HG03469 (cell line): ENCODE measurements around the gene DYTN.
"Not testable (repeated sequence)": the region's sequence is repeated elsewhere in the genome, so short reads cannot be mapped to it uniquely, and the experiment has no call there.

Experiments used
- ATAC-seq: cut with Tn5 transposase; IDR thresholded peaks from one replicate; pipeline ENCODE4 v1.9.1; 2021; ENCODE audit warnings: mild to moderate bottlenecking, moderate library complexity, moderate number of reproducible peaks; ENCODE audit not compliant: unreplicated experiment

The DYTN gene, protein sequence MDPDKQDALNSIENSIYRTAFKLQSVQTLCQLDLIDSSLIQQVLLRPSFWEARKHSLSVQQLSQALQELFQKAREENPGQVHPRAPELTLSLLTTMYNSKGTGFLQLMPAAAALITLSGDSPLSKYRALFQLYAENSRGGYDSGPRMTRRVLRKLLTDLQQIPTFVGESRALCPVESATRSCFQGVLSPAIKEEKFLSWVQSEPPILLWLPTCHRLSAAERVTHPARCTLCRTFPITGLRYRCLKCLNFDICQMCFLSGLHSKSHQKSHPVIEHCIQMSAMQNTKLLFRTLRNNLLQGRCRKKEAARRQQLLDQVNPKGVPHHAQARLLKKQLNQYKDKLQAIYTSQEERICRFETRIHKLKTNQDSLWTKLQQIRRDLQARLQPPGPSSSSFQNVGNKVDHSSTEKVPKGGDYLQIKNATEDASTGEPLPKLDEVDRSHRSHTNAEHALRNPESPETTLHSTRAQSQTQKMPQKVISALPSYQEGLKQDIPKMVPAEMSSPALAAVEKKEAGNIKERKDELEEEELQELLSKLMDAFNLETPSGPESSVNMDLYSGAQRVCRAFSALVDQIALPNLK

DNA sequence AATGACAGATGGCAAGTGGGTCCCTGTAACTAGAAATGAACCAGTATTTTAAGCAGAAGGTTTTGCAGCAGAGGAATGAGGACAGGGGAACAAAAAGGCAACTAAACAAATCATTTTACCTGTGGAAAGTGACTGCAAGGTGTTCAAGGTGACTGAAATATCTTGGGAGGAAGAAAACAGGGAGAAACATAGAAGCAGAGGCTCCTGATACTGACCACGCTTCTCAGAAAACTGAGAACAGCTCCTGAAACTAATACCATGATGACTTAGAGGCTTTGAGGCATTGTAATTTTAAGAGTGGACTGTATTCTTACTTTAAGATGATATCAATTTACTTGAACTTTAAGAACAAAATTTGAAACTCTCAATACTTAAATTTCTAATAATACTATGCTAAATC lies at the start of gene DYTN:
TSS of gene DYTN (minus strand) at position 101 of the 400 bp plus-strand sequence. CDS start 117 bp downstream, outside the sequence.
- no peak for ATAC-seq

DNA sequence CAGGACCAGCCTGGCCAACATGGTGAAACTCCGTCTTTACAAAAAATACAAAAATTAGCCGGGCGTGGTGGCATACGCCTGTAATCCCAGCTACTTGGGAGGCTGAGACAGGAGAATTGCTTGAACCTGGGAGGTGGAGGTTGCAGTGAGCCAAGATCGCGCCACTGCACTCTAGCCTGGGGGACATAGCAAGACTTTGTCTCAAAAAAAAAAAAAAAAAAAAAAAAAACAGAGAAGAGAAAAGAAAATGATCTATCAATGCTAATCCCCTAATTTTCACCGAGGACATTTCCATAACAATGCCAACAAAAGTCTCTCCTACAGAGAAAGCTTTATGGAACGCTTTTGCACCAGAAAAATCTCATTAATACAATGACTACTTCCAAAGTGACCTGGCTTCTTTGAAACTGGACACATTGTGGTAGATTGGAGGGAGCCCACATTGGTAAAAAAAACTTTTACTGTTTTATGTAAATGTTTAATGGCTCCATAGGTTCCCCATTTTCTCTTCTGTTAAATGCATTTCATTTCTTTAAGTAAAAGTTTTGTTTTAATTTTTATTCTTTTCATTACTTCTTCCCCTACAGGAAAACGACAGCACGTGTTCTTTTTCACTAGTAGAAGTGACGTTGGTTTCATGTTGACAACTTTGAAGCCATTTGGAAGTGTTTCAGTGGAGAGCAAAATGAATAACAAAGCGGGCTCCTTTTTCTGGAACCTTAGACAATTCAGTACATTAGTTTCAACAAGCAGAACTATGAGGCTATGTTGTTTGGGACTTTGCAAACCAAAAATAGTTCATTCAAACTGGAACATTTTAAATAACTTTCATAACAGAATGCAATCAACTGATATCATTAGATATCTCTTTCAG lies 48.1 kb upstream of the DYTN start:
- ATAC-seq: no peak

DNA sequence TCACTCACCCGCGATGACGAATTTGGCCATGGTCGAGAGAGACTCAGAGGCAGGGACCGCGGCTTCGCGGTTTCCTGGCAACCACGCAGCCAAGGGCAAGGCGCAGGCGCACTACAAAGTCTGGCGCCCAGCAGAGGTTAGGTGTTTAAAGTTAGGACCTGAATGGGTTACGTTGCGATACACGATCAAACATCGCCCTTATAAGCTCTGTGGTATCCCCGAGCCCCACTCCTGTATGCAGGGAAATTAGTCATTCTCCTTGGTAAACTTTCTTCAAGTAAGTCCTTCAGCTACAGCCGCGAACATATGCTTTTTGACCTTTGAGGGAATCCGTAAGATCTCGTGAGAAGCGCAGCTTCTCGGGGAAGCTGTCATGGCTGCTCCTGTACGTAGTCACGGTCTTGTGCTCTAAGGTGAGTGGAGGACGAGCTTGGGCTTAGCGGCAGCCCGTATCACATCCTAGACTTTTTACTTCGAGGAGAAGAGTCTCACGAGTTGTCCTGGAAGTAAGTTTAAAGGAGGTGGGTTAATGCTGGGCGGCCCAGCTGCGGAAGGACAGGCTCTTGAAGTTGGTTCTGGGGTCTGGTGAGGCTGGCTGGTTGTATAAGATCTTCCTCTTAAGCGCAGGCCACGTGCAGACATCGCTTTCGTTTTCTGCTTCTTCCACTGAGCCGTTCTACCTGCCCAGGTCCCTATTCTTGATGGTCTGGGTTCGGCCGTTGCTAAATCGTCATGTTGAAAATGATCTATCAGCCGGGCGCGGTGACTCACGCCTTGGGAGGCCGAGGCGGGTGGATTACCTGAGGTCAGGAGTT lies 47.3 kb upstream of the DYTN start, which contains the start of the genes FASTKD2 and MDH1B:
TSS of gene FASTKD2 (plus strand) at position 365 of the 815 bp plus-strand sequence. CDS start 1,088 bp downstream, outside the sequence.
TSS of gene MDH1B (minus strand) at position 87 of the 815 bp plus-strand sequence. CDS start at position 30, 57 bp downstream.
- peak; percentile 87 for ATAC-seq

DNA sequence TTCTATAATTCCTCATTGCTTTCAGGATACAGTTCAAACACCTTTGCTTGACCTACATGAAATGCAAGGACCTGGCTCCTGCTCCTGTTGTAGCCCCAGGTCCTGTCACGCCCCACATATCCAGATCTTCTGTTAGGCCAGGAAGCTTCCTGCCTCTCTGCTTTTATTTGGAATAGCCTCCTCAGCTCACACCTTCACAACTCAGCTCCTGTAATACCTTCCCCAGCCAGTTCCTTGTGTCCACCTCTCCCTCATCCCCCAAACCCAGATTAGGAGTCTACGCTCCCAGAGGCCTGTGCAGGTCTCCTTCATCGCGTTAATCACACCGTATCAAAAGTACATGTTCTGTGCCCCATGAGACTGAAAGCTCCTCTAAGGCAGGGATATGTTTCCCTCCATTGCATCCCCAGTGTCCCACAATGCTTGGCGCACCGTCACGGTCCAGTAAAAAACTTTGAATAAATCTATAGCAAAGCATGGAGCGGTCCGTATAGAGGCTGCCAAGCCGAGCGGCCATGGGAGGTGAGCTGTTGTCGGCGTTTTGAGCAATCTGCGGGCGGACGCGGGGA lies 46.6 kb upstream of the DYTN start:
- no peak for ATAC-seq

DNA sequence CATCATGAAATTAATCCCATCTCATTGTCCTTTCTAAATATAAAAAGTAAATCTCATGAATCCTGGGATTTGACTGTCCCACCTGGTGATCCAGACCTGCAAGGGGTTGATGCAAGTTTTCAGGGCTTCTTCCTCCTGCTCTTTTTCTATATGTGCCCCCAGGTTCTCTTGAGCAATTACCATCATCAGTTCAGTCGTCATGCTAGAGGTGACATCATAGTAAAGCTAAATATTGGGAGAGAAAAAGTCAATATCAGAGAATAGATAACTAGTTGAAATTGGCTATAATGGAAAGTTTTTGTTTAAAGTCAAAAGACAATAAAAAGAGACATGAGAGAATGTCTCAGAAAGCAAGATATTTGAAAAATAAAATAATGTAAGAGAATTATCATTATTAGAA lies 38.6 kb upstream of the DYTN start:
- ATAC-seq: no peak

DNA sequence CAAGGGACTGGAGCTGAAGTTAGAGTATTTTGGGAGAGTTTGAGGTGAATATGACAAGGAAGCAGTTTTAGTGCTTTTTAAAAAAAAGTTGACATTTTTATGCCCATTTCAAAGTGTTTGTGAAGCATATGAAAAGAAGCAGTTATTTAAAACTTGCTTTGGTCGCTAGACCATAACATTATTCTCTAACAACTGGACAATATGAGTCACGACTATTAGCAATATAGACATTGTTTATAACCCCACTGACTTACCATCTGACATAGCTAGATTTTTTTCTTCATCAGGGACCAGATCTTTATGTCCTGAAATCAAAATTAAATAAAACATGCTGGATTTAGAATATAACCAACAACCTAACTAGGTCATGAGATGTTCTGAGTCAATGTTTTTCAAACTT lies 22.6 kb upstream of the DYTN start:
- ATAC-seq: no peak

DNA sequence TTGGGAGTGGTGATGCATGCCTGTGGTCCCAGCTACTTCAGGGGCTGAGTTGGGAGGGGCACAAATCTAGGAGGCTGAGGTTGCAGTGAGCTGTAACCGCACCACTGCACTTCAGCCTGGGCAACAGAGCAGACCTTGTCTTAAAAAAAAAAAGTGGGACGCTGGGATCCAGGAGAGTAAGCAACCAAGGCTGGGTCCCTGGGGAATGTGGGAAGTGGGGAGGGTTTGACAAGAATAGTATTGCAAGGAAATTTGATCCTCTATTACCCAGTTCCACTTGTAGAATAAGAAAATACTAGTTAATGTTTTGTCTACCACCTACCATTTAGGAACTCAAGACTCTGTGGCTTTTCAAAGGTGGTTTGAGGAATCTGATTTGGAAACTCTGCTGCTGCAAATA lies 21.1 kb upstream of the DYTN start:
- no peak for ATAC-seq

DNA sequence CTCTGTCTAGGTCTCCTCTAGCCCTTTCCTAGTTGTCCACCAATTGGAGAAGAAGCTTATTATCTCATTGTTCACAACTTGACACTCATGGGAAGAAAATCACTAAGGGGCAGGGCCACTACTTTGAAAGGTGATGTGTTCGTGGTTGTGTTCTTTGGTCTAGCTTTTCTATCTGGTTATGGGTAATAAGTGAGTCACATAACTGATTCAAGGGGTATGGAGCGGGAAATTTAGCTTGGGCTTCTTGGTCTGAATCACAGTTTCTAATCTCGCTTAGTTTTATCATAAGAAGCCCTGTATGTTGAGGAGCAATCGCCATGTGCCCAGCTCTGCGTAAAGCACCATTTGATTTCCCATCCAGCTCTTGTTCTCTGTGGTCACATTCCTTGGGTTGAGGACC lies 18.7 kb upstream of the DYTN start:
- no peak for ATAC-seq

DNA sequence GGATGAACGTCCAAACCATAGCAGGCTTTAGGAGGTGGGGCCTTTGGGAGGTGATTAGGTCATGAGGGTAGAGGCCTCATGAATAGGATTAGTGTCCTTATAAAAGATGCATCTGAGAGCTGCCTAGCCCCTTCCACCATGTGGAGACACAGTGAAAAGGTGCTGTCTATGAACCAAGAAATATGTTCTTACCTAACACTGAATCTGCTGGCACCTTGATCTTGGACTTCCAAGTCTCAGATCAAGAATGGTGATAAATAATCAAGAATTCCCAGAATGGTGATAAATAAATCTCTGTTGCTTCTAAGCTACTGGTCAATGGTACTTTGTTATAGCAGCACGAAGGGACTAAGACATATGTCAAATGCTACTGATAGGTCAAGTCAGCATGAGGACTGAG lies 15.1 kb upstream of the DYTN start:
- no peak for ATAC-seq

DNA sequence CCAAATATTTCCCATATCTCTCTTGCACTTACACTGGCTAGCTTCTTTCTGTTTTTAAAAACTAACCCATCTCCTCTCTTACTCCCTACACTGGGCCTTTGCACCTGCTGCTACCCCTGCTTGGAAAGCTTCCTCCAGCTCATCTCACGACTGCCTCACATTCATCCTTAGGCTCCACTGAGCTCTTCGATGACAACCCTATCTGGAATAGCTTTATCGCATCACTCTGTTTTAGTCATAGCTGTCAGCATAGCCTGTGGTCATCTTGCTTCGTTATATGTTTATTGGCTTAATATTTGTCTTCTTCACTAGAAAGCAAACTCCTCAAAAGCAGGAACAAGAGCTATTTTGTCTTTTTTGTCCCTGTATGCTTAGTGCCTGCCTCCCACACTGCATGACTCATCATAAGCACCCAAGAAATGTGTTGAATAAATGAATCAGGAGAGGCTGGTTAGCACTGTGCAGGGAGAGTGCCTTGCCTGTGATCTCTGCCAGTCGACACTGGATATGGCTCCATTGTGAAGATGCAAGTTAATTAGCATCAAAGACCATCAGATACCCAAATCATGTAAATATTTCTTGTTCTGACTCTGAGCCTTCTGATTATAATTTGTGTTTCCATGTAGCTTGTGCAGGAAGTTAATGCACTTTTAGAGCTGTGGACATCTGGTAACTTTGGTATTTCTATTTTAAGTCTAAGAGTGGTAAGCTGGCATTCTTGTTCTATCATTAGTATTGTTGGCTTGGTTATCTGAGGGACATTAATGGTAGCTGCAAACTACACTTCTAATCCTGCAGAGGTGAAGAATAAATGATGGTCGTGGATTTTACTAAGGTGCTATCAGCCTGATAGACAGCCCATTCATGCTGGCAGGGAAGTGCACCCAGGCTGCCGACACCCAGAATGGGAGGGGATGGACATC lies 10.3 kb upstream of the DYTN start:
- ATAC-seq: no peak

DNA sequence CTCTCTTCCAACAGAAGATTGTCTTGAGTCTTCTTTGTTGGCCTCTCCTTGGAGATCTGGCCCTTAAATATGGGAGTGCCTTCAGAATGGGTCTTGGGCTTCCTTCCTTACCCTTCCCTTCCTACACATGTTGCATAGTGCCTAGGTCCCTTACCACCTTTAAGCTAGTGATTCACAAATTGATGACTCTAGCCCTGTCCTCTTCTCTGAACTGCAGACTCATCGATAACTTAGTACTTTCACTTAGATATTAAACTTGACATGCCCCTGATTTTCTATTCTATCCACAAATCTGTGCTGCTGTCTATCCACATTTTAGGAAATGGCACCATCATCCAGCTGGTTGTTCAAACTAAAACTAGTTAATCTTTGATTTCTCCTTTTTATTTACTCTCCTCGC lies 9.1 kb upstream of the DYTN start:
- no peak for ATAC-seq

DNA sequence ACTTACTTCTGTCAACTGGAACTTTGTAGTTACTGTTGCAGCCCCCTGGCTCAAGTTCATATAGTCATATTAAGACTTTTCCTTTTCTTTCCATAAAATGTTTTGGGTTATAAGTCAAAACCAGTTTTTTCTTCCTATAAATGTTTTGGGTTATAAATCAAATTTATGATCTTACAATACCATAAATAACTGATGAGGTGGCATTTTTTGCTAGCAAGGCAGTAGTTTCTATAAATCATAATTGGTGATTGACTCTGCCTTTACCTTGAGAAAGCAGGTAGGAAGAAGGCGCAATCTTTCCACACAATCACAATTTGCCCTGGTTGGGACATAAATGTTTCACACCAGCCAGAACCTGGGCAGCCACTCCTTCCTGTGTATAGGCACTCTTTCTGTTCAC lies 5.1 kb upstream of the DYTN start:
- no peak for ATAC-seq

DNA sequence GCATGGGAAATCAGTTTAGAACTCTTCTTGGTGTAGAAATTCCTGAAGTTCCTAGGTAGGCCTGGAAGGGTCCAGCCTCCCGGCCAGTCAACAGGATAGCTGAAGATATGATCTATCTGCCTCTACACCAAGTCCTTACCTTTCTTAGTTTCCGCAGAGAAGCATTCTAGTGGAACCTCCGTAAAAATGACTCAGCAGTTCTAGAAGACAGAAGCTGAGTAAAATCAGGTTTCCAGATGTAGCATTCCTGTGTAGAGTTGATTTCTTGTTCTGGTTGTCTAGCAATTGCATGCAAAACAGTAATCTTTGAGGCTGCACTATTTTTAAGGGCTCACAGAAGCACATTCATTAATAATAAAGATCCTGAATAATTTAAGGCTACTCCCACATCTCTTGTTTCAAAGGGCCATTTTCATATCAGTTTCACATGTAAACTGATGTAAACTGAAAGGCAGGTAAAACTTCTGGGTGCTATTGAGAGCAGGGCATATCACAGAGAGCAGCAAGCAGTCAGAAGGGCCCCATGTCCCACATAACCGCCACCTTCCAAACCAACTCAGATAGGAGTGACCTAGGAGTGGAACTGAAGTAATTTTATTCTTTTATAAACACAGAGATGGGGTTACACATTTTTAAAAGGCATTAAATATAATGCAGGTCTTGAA lies 3.2 kb upstream of the DYTN start:
- peak; percentile 93 for ATAC-seq

DNA sequence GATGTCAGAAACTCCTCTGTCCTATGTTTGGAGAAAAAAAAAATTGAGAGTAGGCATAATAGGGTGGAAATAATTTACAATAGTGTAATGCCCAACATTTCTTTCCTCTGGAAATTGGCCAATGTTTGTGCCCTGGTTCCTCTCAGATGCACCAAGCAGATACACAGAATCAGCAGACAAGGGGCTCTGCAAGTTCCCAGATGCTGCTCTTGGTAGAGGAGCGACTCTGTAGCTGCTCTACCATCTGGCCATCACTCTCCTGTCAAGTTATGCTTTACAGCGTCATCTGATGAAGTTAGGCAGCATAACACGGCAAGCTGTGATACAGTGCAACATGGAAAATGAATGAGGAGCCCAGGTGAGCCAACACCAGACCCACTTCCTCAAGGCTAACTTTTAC lies 1.6 kb downstream of the DYTN start:
- no peak for ATAC-seq

DNA sequence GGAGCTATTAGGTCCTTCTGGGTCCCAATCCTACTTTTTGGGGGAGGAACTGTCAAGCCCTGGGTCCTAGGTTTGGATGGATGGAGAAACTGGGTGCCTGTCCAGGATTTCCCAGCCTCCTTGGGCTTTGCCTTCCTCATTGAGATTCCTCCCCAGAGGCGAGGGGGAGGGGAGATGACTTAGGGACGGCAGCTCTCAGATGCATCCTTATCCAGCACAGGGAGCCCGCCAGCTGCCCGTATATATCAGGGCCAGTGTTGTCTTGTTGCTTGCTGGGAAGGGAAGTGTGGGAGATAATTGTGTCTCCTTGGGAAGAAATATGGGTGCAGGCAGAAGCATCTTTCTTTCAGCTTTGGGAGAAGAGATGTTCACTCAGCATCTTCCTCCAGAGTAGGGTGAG lies 3.0 kb downstream of the DYTN start:
- ATAC-seq: not testable (repeated sequence)

DNA sequence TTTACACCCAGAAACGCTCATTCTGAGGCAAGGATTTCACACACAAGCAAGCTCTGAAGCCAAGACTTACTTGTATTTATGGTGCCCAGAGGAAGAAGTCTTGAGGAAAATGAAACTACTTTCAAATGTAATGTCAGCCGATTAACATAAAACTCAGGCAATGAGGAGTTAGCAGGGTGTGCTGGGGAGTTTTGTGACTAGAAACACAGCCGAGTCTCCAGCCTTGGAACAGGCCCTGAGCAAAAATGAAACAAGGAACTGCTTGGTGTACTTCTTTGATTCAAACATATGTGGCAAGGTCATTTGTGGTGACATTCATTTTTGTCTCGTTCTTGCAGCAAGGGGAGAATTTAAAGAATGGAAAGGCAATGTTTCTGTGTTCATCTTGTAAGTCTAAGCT lies 4.5 kb downstream of the DYTN start:
- ATAC-seq: peak; percentile 51

DNA sequence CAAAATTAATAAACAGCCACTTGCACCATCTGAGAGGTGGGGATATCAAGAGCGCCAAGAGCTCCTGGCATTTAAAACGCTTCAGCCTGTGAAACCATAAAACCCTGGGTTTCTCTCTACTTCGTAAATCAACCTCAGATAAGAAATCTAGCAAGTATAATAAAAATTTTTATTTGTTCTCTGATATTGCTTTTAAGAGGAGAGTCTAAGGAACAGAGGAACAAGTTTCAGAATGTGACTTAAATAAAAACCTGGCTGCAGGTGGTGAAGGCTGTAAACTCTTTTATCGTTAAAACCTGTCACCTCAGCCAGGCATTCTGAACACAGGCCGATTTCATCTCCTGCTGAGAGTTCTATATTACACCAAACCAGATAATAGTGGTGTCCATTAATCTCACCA lies 9.9 kb downstream of the DYTN start:
- ATAC-seq: no peak

DNA sequence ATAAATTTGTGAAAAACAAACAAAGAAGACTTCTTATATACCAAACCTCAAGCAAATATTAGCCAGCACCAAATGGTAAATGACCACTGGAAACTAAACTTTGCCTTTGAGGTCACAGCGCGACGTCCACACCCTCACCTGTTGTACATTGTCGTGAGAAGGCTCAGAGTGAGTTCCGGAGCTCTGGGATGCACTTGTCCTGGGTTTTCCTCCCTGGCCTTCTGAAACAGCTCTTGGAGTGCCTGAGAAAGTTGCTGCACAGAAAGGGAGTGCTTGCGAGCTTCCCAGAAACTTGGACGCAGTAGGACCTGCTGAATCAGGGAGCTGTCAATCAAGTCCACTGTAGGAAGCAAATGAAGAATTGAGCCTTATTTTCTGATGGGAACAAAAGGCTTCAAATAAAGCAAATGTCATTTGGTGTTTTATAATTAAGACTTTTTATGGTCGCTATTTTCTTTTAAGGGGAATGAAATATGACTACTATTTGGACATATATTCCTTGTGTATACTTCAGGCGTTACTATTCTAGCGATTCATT lies 11.0 kb downstream of the DYTN start:
- no peak for ATAC-seq
